ENCODE results near the gene EMSY. TPM values are rescaled to one million over a fixed set of nuclear protein-coding genes. Genes with fewer than 3 reads are reported as not detected.

Gene EMSY
- total and polyA plus RNA-seq, 9 of the 15 experiments (the other 6 are each of a cell fraction or from before 2014, with no cell fraction given): 12.7 to 25.4 (median 17.9) TPM

GRCh38 chr11:76501526-76502202 lies 56.8 kb downstream of the EMSY start:
- intact Hi-C loops (cut with micrococcal nuclease) (no loop called here), in situ Hi-C loops (cut with MboI) (no loop called here)
- H2AFZ ChIP-seq (ENCODE audit: low read depth, low read length): no peak overlapping the region
- no peaks in the 10 kb centered on the region for H4K20me1 ChIP-seq (replicated peaks; ENCODE audit: control insufficient read depth, insufficient read depth, low read length)
- no peaks in the 10 kb centered on the region for H3K27me3 ChIP-seq (ENCODE audit: control insufficient read depth in 2 of 2, insufficient read depth in 2 of 2, low read length in 2 of 2)
- CTCF ChIA-PET (ENCODE audit: low intra/inter-chr PET ratio): no interaction called here
- no peak overlapping the region for H3K9ac ChIP-seq (ENCODE audit: insufficient read depth in 1 of 2, low read depth in 2 of 2, low read length in 2 of 2)
- no peak overlapping the region for H3K27ac ChIP-seq (ENCODE audit: extremely low read depth, low read depth, low read length)
- no peak overlapping the region for H3K4me3 ChIP-seq
- TF ChIP-seq, protein P1, sequence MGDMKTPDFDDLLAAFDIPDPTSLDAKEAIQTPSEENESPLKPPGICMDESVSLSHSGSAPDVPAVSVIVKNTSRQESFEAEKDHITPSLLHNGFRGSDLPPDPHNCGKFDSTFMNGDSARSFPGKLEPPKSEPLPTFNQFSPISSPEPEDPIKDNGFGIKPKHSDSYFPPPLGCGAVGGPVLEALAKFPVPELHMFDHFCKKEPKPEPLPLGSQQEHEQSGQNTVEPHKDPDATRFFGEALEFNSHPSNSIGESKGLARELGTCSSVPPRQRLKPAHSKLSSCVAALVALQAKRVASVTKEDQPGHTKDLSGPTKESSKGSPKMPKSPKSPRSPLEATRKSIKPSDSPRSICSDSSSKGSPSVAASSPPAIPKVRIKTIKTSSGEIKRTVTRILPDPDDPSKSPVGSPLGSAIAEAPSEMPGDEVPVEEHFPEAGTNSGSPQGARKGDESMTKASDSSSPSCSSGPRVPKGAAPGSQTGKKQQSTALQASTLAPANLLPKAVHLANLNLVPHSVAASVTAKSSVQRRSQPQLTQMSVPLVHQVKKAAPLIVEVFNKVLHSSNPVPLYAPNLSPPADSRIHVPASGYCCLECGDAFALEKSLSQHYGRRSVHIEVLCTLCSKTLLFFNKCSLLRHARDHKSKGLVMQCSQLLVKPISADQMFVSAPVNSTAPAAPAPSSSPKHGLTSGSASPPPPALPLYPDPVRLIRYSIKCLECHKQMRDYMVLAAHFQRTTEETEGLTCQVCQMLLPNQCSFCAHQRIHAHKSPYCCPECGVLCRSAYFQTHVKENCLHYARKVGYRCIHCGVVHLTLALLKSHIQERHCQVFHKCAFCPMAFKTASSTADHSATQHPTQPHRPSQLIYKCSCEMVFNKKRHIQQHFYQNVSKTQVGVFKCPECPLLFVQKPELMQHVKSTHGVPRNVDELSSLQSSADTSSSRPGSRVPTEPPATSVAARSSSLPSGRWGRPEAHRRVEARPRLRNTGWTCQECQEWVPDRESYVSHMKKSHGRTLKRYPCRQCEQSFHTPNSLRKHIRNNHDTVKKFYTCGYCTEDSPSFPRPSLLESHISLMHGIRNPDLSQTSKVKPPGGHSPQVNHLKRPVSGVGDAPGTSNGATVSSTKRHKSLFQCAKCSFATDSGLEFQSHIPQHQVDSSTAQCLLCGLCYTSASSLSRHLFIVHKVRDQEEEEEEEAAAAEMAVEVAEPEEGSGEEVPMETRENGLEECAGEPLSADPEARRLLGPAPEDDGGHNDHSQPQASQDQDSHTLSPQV (IDR thresholded peaks at IDR 0.05): no peak
- TF ChIP-seq RUNX1 (IDR thresholded peaks at IDR 0.05; ENCODE audit: low read depth): no peak
- TF ChIP-seq FOXA3 (CRISPR knock-in tag; conservative IDR thresholded peaks at IDR 0.05 in 1 of 2, IDR thresholded peaks at IDR 0.05 in 1 of 2): no peak
- no peak for TF ChIP-seq IRF2 (CRISPR knock-in tag; IDR thresholded peaks at IDR 0.05)
- no peak for TF ChIP-seq TCFL5 (CRISPR knock-in tag; conservative IDR thresholded peaks at IDR 0.05)
- TF ChIP-seq ARID3B (CRISPR knock-in tag; IDR thresholded peaks at IDR 0.05; ENCODE audit: borderline replicate concordance): no peak
- TF ChIP-seq ZNF24 (IDR thresholded peaks at IDR 0.05): no peak
- TF ChIP-seq NEUROD1 (IDR thresholded peaks at IDR 0.05; ENCODE audit: borderline replicate concordance, low read depth, low read length, partially characterized antibody): no peak
- no peak for TF ChIP-seq ZNF239 (CRISPR knock-in tag; IDR thresholded peaks at IDR 0.05)
- TF ChIP-seq PTBP1 (IDR thresholded peaks at IDR 0.05; ENCODE audit: low read depth, low read length): no peak
- TF ChIP-seq KDM2B (CRISPR knock-in tag; IDR thresholded peaks at IDR 0.05): no peak
- TF ChIP-seq ZNF175 (CRISPR knock-in tag; IDR thresholded peaks at IDR 0.05; ENCODE audit: low read depth): no peak
- TF ChIP-seq KHSRP (IDR thresholded peaks at IDR 0.05): no peak
- no peak for TF ChIP-seq ARNT (IDR thresholded peaks at IDR 0.05)
- no peak for TF ChIP-seq HDAC6 (IDR thresholded peaks at IDR 0.05; ENCODE audit: low read depth, low read length)
- no peak for TF ChIP-seq NR3C1 (CRISPR knock-in tag; IDR thresholded peaks at IDR 0.05)
- TF ChIP-seq ZNF780A (CRISPR knock-in tag; IDR thresholded peaks at IDR 0.05): no peak
- no peak for TF ChIP-seq SNIP1 (IDR thresholded peaks at IDR 0.05; ENCODE audit: low read depth)
- TF ChIP-seq RBBP5 (IDR thresholded peaks at IDR 0.05; ENCODE audit: borderline replicate concordance, insufficient read depth, low read length, poor library complexity, severe bottlenecking): no peak
- peaks cover 29% of the 10 kb centered on the region for H3K36me3 ChIP-seq (ENCODE audit: control insufficient read depth, insufficient read depth, low read length)
- ATAC-seq (no peak), DNase-seq (ENCODE audit: extremely low read depth in 1 of 4, low spot score in 3 of 4) (no peak), FAIRE-seq (no peak)
- no peak overlapping the region for H3K4me2 ChIP-seq (ENCODE audit: insufficient read depth, low read length)
- H3K9me3 ChIP-seq (replicated peaks; ENCODE audit: control insufficient read depth, insufficient read depth, low read depth, low read length): no peaks in the 10 kb centered on the region
- H3K4me1 ChIP-seq (replicated peaks in 1 of 2; ENCODE audit: control insufficient read depth in 2 of 2, insufficient read depth in 2 of 2, low read length in 2 of 2): no peaks in the 10 kb centered on the region
- H3K79me2 ChIP-seq (ENCODE audit: control insufficient read depth, insufficient read depth, low read length): no peaks in the 10 kb centered on the region
- H3K9me1 ChIP-seq (ENCODE audit: control insufficient read depth, insufficient read depth, low read length): no peaks in the 10 kb centered on the region
- no TSS peak for BruUV-seq (replicated peaks)
- 96% methylated on average over 5 of the region's 5 CpGs for WGBS (ENCODE audit: insufficient coverage, low coverage, missing lambda C conversion rate)
- POLR2A ChIA-PET: no interaction called here

Measured in K562 (cell line).